NT2/D1 (cell line): ENCODE results near the gene NPAS3.

Experiments
- SUZ12 ChIP-seq: IDR thresholded peaks from 2 replicates; pipeline ENCODE4 v1.6.1; 2011; ENCODE audit not compliant: insufficient read length, insufficient read depth; ENCODE audit errors: extremely low read depth
- YY1 ChIP-seq: IDR thresholded peaks from 2 replicates; pipeline ENCODE4 v1.6.1; 2011; ENCODE audit not compliant: insufficient read length, insufficient read depth
- ZNF274 ChIP-seq: IDR thresholded peaks from 2 replicates; pipeline ENCODE4 v1.6.1; 2011; ENCODE audit warnings: mild to moderate bottlenecking, low read depth, low read length

GRCh38 chr14:33052943-33053342 is 114.3 kb downstream of the NPAS3 start:
- TF ChIP-seq YY1 (no peak), SUZ12 (no peak), ZNF274 (no peak)
